ENCODE measurements around the gene PCDHA4. TPM values are rescaled to one million over a fixed set of nuclear protein-coding genes. Genes with fewer than 3 reads are reported as not detected.
A peak's percentile ranks its signal among the peaks of the same experiment; 100 is the strongest.
"Not testable (repeated sequence)": the region's sequence is repeated elsewhere in the genome, so short reads cannot be mapped to it uniquely, and the experiment has no call there.

The PCDHA4 gene
- total RNA-seq, 1 donor from 2014 or later: 9.7 TPM

- Mint-ChIP-seq H3K27me3 (ENCODE audit: insufficient read depth, low read depth) (no peaks in the 10 kb centered on the region), H3K4me3 (no peak overlapping the region), H3K9me3 (peaks cover 53% of the 10 kb centered on the region), H3K27ac (no peak overlapping the region), H3K36me3 (peaks cover 9% of the 10 kb centered on the region), H3K4me1 (no peaks in the 10 kb centered on the region)
- Histone ChIP-seq H3F3A (ENCODE audit: low read depth) (no peaks in the 10 kb centered on the region), H3K79me2 (ENCODE audit: low read depth) (no peaks in the 10 kb centered on the region), H3K36me3 (no peaks in the 10 kb centered on the region), H4K20me1 (ENCODE audit: low read depth) (no peaks in the 10 kb centered on the region), H2AFZ (replicated peaks) (no peak overlapping the region), H3K27me3 (no peaks in the 10 kb centered on the region), H3K9ac (no peak overlapping the region), H3K4me1 (no peaks in the 10 kb centered on the region), H3K4me3 (no peak overlapping the region), H3K4me2 (no peak overlapping the region), H3K27ac (no peak overlapping the region), H3K9me3 (ENCODE audit: low read depth) (peaks cover 12% of the 10 kb centered on the region)
- TF ChIP-seq CTCF (IDR thresholded peaks at IDR 0.05) (no peak), EZH2phosphoT487 (IDR thresholded peaks at IDR 0.05) (no peak), EZH2 (IDR thresholded peaks at IDR 0.05) (no peak)
- DNase-seq (ENCODE audit: low spot score): no peak
Observed at GRCh38 chr5:140791089-140791488, 15.8 kb upstream of the PCDHA4 start.

- Histone ChIP-seq H4K20me1 (ENCODE audit: low read depth) (no peaks in the 10 kb centered on the region), H3K4me3 (peak within 1 kb of the TSS; percentile 81), H3K79me2 (ENCODE audit: low read depth) (no peaks in the 10 kb centered on the region), H3K36me3 (peaks cover 9% of the 10 kb centered on the region), H3K27ac (no peak within 1 kb of the TSS), H3K4me2 (peak within 1 kb of the TSS; percentile 75), H3K4me1 (no peaks in the 10 kb centered on the region), H3K9ac (peak within 1 kb of the TSS; percentile 42), H3K27me3 (no peaks in the 10 kb centered on the region), H2AFZ (replicated peaks) (peak within 1 kb of the TSS; percentile 99), H3K9me3 (ENCODE audit: low read depth) (peaks cover 14% of the 10 kb centered on the region), H3F3A (ENCODE audit: low read depth) (no peaks in the 10 kb centered on the region)
- H3K27me3 Mint-ChIP-seq (ENCODE audit: insufficient read depth, low read depth): no peaks in the 10 kb centered on the region
- H3K36me3 Mint-ChIP-seq: peaks cover 13% of the 10 kb centered on the region
- H3K9me3 Mint-ChIP-seq: peaks cover 39% of the 10 kb centered on the region
- no peak within 1 kb of the TSS for H3K27ac Mint-ChIP-seq
- peak; percentile 77 for DNase-seq (ENCODE audit: low spot score)
- no peaks in the 10 kb centered on the region for H3K4me1 Mint-ChIP-seq
- TF ChIP-seq EZH2phosphoT487 (IDR thresholded peaks at IDR 0.05) (no peak), CTCF (IDR thresholded peaks at IDR 0.05) (peak; percentile 70), EZH2 (IDR thresholded peaks at IDR 0.05) (peak; percentile 42)
- no peak within 1 kb of the TSS for H3K4me3 Mint-ChIP-seq
Observed at GRCh38 chr5:140794595-140795258, 12.1 kb upstream of the PCDHA4 start, which contains the start of gene PCDHA2. Gene PCDHA2, plus strand, starts transcription at chr5:140794852.

- H3K27me3 Mint-ChIP-seq (ENCODE audit: insufficient read depth, low read depth): no peaks in the 10 kb centered on the region
- peak overlapping the region; percentile 99 for H2AFZ ChIP-seq (replicated peaks)
- peaks cover 16% of the 10 kb centered on the region for H3K36me3 Mint-ChIP-seq
- H3K4me3 ChIP-seq: peak overlapping the region; percentile 81
- H3K27me3 ChIP-seq: no peaks in the 10 kb centered on the region
- no peak overlapping the region for H3K27ac Mint-ChIP-seq
- H3K4me1 Mint-ChIP-seq: no peaks in the 10 kb centered on the region
- H3K4me2 ChIP-seq: peak overlapping the region; percentile 75
- DNase-seq (ENCODE audit: low spot score): peak; percentile 50
- no peaks in the 10 kb centered on the region for H3K79me2 ChIP-seq (ENCODE audit: low read depth)
- H3K4me3 Mint-ChIP-seq: no peak overlapping the region
- peaks cover 37% of the 10 kb centered on the region for H3K9me3 Mint-ChIP-seq
- H3K36me3 ChIP-seq: peaks cover 13% of the 10 kb centered on the region
- TF ChIP-seq CTCF (IDR thresholded peaks at IDR 0.05) (peak; percentile 57), EZH2phosphoT487 (IDR thresholded peaks at IDR 0.05) (no peak)
- H3F3A ChIP-seq (ENCODE audit: low read depth): no peaks in the 10 kb centered on the region
- H3K9me3 ChIP-seq (ENCODE audit: low read depth): peaks cover 14% of the 10 kb centered on the region
- no peaks in the 10 kb centered on the region for H4K20me1 ChIP-seq (ENCODE audit: low read depth)
- H3K9ac ChIP-seq: no peak overlapping the region
- no peak overlapping the region for H3K27ac ChIP-seq
- H3K4me1 ChIP-seq: no peaks in the 10 kb centered on the region
Observed at GRCh38 chr5:140795259-140795641, 11.6 kb upstream of the PCDHA4 start.

GRCh38 chr5:140796072-140796717 is 10.7 kb upstream of the PCDHA4 start:
- H3K27ac Mint-ChIP-seq; H3K4me3 Mint-ChIP-seq; H4K20me1 ChIP-seq (ENCODE audit: low read depth); H3K27me3 Mint-ChIP-seq (ENCODE audit: insufficient read depth, low read depth); H3K4me1 Mint-ChIP-seq; H3K9ac ChIP-seq; H3K27ac ChIP-seq; H3K27me3 ChIP-seq; H3K4me3 ChIP-seq; H3K79me2 ChIP-seq (ENCODE audit: low read depth); H2AFZ ChIP-seq (replicated peaks); H3K4me1 ChIP-seq; H3F3A ChIP-seq (ENCODE audit: low read depth); DNase-seq (ENCODE audit: low spot score); H3K4me2 ChIP-seq: not testable (repeated sequence)
- Mint-ChIP-seq H3K36me3 (peaks cover 20% of the 10 kb centered on the region), H3K9me3 (peaks cover 44% of the 10 kb centered on the region)
- Histone ChIP-seq H3K36me3 (peaks cover 13% of the 10 kb centered on the region), H3K9me3 (ENCODE audit: low read depth) (peaks cover 14% of the 10 kb centered on the region)
